GM21528 (cell line): ENCODE data around the gene HPX.
"Not testable (repeated sequence)": the region's sequence is repeated elsewhere in the genome, so short reads cannot be mapped to it uniquely, and the experiment has no call there.

ENCODE experiments used
- ATAC-seq: cut with Tn5 transposase; IDR thresholded peaks from one replicate; pipeline ENCODE4 v1.9.1; 2021; ENCODE audit warnings: mild to moderate bottlenecking, moderate library complexity; ENCODE audit not compliant: unreplicated experiment, low FRiP score

The HPX gene

GRCh38 chr11:6393989-6394670 lies 46.7 kb downstream of the HPX start:
- ATAC-seq: no peak

DNA sequence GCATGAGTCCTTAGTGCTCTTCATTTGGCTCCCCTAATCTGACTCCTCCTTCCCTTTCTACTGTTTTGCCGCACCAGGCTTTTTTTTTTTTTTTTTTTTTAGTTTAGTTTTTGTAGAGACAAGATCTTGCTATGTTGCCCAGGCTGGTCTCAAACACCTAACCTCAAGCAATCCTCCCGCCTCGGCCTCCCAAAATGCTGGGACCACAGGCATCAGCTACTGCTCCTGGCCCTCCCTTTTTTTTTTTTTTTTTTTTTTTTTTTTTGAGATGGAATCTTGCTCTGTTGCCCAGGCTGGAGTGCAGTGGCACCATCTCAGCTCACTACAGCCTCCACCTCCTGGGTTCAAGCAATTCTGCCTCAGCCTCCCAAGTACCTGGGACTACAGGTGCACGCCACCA lies 48.5 kb downstream of the HPX start:
- not testable (repeated sequence) for ATAC-seq

DNA sequence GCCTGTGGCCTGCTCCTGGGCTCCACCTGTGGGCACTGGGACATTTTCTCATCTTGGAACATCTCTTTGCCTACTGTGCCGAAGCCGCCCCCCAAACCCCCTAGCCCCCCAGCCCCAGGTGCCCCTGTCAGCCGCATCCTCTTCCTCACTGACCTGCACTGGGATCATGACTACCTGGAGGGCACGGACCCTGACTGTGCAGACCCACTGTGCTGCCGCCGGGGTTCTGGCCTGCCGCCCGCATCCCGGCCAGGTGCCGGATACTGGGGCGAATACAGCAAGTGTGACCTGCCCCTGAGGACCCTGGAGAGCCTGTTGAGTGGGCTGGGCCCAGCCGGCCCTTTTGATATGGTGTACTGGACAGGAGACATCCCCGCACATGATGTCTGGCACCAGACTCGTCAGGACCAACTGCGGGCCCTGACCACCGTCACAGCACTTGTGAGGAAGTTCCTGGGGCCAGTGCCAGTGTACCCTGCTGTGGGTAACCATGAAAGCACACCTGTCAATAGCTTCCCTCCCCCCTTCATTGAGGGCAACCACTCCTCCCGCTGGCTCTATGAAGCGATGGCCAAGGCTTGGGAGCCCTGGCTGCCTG lies 49.2 kb downstream of the HPX start:
- ATAC-seq: no peak

GRCh38 chr11:6390718-6391469 lies 49.9 kb downstream of the HPX start:
- ATAC-seq: peak; percentile 16

DNA sequence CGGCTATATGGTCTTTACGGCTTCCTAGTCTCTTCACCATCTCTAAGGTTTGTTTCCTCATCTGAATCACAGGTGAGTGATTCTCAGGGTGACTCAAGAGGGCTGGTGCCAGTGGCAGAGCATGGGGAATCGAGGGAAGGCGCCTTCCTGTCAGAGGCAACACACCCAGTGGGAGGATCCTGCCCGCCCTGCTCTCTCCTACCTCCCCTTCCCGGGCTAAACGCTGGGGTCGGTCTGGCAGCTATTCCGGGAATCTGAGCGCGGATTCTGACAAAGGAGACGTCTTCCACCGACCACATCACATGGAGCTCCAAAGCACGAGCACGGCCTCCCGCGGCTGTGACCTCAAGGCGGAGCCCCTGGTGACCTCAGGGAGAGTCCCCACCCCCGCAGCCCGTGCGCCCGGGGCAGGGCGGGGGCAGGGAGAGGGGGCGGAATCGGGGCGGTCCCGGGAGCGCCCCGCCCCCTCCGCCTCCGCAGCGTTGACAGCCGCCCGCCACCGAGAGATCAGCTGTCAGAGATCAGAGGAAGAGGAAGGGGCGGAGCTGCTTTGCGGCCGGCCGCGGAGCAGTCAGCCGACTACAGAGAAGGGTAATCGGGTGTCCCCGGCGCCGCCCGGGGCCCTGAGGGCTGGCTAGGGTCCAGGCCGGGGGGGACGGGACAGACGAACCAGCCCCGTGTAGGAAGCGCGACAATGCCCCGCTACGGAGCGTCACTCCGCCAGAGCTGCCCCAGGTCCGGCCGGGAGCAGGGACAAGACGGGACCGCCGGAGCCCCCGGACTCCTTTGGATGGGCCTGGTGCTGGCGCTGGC lies 50.7 kb downstream of the HPX start, which contains the start of gene SMPD1:
Gene SMPD1, plus strand, starts transcription at position 570 of the 813 bp plus-strand sequence. Its CDS starts 125 bp downstream, at position 695.
- peak; percentile 97 for ATAC-seq

- ATAC-seq: no peak
Measured at GRCh38 chr11:6388748-6389147, 52.0 kb downstream of the HPX start.

GRCh38 chr11:6387811-6388599 lies 52.8 kb downstream of the HPX start:
- no peak for ATAC-seq

GRCh38 chr11:6385046-6385777 lies 55.6 kb downstream of the HPX start:
- ATAC-seq: no peak
